Activated T-cell treated with anti-CD3 and anti-CD28 coated beads for 4 hours (primary cell): ENCODE measurements around the gene NUDT9.
"Not testable (repeated sequence)": the region's sequence is repeated elsewhere in the genome, so short reads cannot be mapped to it uniquely, and the experiment has no call there.

Source experiments
- DNase-seq: peaks from one replicate; pipeline ENCODE4 v3.0.0-alpha.2; 2020

NUDT9 gene

GRCh38 chr4:87409420-87409939, 12.9 kb upstream of the NUDT9 start:
- no peak for DNase-seq

DNA sequence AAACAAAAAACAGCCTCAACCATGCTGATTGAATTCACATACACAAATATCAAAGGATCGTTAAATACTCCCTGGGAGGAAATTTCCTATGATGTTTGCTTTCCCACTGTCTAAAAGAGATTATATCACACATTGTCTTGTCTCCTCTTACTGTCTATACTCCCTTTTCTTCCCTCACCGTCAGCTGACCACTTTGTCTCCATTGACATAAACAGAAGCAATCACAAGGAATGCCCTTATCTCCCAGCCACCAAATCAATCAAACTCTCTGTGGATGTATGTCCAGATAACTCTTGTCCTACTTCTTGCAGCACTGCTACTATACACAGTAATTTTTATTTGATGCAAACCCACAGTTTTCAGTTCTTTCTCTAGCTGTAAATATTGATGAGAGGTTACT, 12.2 kb upstream of the NUDT9 start:
- no peak for DNase-seq

DNA sequence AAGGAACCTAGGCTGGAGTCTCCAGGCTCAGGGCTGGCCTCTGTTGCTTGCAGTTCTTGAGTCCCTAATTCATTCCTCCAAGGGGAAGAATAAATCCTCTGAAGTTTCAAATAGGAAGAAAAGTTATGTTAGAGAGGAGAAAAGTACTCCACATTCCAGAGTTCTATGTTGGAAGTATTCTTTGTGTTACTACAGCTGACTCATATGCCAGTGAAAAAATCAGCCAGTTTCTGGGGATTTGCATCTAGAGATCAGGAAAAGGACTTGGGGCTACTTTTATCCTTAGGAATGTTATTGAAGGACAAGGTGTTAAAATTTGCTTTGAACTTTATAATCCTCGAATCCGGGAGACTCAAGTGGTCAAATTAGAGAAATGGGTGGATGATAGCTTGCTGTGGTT, 11.7 kb upstream of the NUDT9 start:
- no peak for DNase-seq

DNA sequence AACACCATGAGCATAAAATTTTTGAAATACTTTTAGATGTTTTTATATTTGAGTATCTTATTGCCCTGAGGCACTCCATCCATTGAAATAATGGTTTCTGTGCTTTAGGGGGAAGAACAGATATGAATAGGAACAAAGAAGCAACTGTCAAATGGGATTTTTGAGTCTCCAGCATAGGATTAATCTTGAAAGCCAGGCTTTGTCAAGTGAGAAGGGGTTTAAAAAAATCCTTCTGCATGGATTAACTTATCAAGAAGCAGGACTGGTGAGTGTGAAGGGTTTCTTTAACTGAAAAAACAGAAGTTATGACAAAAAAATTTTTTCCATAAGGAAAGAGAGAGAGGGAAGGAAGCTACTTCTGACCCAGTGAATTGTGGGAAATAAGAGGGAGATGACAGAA, 7.6 kb upstream of the NUDT9 start:
- no peak for DNase-seq

DNA sequence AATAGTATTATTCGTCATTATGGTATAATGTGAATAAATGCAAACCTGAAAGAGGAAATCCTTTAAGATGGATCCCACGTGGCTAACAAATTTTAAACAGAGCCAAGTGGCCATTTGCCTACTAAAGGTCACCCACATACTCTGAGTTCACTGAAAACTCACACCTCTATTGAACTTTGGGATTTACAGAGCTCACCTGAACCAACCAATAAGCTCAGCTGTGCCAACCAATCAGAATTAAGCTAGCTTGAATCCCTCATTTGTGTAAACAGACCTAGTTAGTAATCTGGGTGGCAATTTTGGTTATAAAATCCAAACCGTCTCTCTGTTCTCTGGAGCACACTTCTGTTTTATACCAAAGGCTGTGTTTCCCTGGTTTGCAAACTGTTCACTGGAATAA, 5.4 kb upstream of the NUDT9 start:
- no peak for DNase-seq

GRCh38 chr4:87418410-87418809, 4.0 kb upstream of the NUDT9 start:
- DNase-seq: not testable (repeated sequence)

- DNase-seq: no peak
Observed at GRCh38 chr4:87419578-87420249, 2.7 kb upstream of the NUDT9 start.

GRCh38 chr4:87420276-87420830, 2.0 kb upstream of the NUDT9 start:
- DNase-seq: no peak

- DNase-seq: no peak
Observed at GRCh38 chr4:87423317-87424098, 1.1 kb downstream of the NUDT9 start.

DNA sequence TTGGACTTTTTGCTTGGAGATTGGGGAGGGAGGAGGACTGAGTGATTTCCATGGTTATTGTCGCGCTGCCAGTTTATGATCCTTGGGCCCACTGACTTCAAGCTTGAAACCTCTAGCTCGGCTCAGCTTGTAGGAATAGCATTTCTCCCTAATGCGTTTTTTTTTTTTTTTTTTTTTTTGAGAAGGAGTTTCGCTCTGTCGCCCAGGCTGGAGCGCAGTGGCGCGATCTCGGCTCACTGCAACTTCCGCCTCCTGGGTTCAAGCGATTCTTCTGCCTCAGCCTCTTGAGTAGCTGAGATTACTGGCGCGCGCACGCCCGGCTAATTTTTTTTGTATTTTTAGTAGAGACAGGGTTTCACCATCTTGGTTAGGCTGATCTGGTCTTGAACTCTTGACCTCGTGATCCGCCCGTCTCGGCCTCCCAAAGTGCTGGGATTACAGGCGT, 1.7 kb downstream of the NUDT9 start:
- not testable (repeated sequence) for DNase-seq

- DNase-seq: no peak
Observed at GRCh38 chr4:87425711-87426110, 3.3 kb downstream of the NUDT9 start.

GRCh38 chr4:87426865-87427517, 4.6 kb downstream of the NUDT9 start:
- no peak for DNase-seq

GRCh38 chr4:87427518-87427868, 5.1 kb downstream of the NUDT9 start:
- no peak for DNase-seq

- no peak for DNase-seq
Observed at GRCh38 chr4:87428979-87429378, 6.6 kb downstream of the NUDT9 start.

DNA sequence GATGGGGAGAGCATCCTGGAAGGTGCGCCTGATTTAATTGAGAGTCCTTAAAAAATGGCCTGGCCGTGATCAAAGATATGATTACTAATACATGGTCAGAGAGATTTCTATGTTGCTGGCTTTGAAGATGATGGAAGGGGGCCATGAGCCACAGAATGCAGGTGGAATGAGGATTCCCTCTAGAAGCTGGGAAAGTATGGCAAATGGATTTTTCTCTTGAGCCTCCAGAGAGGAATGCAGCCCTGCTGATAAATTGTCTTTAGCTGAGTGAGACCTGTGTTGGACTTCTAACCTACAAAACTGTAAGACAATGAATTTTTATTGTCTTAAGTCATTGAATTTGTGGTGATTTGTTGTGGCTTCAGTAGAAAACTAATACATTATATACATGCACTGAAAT, 7.7 kb downstream of the NUDT9 start:
- DNase-seq: no peak

GRCh38 chr4:87433342-87433741, 11.0 kb downstream of the NUDT9 start:
- no peak for DNase-seq

- DNase-seq: no peak
Observed at GRCh38 chr4:87442889-87443288, 20.5 kb downstream of the NUDT9 start.

- no peak for DNase-seq
Observed at GRCh38 chr4:87444741-87445140, 22.4 kb downstream of the NUDT9 start.

GRCh38 chr4:87445964-87446363, 23.6 kb downstream of the NUDT9 start:
- DNase-seq: no peak

- not testable (repeated sequence) for DNase-seq
Observed at GRCh38 chr4:87446375-87446774, 24.0 kb downstream of the NUDT9 start.

DNA sequence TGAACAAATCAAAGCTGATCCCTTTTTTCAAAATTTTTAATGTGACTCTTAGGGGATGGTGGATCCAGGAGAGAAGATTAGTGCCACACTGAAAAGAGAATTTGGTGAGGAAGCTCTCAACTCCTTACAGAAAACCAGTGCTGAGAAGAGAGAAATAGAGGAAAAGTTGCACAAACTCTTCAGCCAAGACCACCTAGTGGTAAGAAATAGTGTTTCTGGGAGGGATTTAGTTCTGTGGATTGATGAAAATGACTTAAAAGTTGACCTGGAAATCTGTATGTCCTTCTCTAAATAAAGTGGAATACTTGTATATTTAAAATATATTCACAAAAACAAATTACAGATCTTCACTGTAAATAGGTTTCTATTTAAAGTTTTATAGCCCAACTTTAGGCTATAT, 29.2 kb downstream of the NUDT9 start:
- DNase-seq: no peak

GRCh38 chr4:87458913-87459312, 36.5 kb downstream of the NUDT9 start:
- DNase-seq: no peak

GRCh38 chr4:87461281-87461700, 38.9 kb downstream of the NUDT9 start:
- DNase-seq: no peak

DNA sequence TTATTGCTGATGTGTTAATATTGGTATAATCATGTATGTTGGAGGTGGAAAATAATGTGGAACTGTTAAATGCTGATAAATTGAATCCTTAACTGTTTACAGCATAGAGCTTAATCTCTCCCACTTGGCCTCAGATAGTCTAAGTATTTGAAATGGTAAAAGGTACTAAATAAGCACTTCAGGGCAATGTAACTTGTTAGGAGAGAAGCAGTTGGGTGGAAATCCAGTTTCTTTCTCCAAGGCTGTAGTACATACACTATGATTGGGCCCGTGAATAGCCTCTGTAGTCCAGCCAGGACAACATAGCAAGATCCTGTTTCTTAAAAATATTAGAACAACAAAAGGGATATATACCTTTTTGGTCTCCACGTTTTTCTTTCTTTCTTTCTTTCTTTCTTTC, 39.7 kb downstream of the NUDT9 start:
- DNase-seq: no peak
